ENCODE data around the gene GRN. TPM values are rescaled to one million over a fixed set of nuclear protein-coding genes. Genes with fewer than 3 reads are reported as not detected.

Gene GRN
- total RNA-seq, 1 donor: 241 TPM

DNA sequence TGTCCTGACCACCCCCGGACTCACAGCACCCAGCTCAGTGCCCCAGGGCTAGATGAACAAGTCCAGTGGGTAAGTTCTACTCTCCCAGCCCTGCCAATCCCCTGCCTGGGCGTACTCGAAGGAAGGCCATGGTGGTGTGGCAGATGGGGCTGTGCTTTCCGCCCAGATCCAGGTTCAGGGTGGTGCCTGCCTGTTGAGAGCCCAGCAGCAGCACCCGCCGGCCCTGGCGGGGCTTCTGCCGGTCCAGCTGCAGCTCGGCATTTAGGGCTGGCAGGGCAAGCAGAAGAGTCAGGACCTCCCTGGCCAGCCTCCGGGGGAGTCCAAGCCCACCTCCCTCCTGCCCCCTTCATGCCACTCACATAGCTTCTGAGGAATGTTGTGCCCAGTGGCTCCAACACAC, 34.8 kb downstream of the GRN start:
- TF ChIP-seq, protein P1, sequence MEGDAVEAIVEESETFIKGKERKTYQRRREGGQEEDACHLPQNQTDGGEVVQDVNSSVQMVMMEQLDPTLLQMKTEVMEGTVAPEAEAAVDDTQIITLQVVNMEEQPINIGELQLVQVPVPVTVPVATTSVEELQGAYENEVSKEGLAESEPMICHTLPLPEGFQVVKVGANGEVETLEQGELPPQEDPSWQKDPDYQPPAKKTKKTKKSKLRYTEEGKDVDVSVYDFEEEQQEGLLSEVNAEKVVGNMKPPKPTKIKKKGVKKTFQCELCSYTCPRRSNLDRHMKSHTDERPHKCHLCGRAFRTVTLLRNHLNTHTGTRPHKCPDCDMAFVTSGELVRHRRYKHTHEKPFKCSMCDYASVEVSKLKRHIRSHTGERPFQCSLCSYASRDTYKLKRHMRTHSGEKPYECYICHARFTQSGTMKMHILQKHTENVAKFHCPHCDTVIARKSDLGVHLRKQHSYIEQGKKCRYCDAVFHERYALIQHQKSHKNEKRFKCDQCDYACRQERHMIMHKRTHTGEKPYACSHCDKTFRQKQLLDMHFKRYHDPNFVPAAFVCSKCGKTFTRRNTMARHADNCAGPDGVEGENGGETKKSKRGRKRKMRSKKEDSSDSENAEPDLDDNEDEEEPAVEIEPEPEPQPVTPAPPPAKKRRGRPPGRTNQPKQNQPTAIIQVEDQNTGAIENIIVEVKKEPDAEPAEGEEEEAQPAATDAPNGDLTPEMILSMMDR (IDR thresholded peaks at IDR 0.05; ENCODE audit: insufficient read depth, low read length): no peak
- DNase-seq (ENCODE audit: low read depth): no peak
- H3K4me3 ChIP-seq (ENCODE audit: low read depth, low read length): no peak overlapping the region

DNA sequence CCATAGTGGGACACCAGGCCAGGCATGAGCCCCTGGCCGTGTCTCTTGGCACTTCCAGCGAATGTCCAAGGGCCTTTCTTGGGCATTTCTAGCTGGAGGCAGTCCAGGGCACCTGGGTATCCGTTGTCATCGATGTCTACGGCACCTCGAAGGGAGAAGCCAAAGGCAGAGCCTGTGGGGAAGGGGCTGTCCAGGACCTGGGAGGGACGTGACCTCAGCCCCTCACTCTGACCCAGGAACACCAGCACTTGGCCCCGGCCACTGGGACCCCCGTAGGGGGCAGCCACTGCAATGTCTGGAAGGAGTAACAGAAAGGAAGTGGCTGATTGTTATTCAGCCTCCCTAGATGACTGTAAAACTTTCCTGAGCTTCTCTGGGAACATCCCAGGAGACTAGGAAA, 35.7 kb downstream of the GRN start:
- no peak overlapping the region for H3K4me3 ChIP-seq (ENCODE audit: low read depth, low read length)
- TF ChIP-seq, protein P1 (IDR thresholded peaks at IDR 0.05; ENCODE audit: insufficient read depth, low read length): no peak
- no peak for DNase-seq (ENCODE audit: low read depth)

DNA sequence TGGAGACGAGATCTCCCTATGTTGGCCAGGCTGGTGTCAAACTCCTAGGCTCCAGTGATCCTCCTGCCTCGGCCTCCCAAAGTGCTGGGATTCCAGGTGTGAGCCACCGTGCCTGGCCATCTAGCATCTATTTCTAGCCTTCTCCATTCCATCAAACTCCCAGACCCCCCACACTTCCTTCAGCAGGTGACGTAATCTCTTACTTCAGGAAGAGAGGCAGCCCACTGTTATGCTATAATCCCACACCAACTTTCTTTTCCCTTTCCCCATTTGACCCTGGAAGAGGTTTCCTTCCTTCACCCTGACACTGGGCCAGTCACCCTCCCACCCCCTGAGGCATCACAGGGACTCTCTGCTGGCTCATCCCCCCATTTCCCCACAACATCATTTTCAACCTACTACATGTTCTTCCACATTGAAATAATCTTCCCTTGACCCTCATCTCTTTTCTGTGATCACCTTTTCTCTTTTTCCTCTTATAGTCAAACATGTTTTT, 36.8 kb downstream of the GRN start:
- H3K4me3 ChIP-seq (ENCODE audit: low read depth, low read length): no peak overlapping the region
- TF ChIP-seq, protein P1 (IDR thresholded peaks at IDR 0.05; ENCODE audit: insufficient read depth, low read length): no peak
- no peak for DNase-seq (ENCODE audit: low read depth)

DNA sequence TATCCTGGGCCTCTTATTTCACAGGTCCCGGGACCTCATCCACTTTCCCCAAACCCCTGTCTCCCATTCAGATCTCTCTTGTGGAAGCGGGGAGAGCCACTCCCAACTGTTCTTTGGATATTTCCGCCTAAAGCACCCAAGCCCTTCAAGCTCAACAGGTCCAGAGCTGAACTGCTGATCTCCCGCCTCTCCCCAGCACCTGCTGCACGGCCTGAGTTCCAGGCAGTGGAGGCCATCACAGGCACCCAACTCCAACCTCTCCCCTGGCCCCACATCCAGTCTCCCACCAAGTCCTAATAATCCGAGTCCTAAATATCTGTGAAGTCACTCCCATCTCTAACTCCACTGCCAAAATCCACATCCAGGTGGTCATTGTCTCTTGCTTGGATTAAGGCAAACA, 37.8 kb downstream of the GRN start:
- TF ChIP-seq, protein P1 (IDR thresholded peaks at IDR 0.05; ENCODE audit: insufficient read depth, low read length): no peak
- DNase-seq (ENCODE audit: low read depth): no peak
- no peak overlapping the region for H3K4me3 ChIP-seq (ENCODE audit: low read depth, low read length)

DNA sequence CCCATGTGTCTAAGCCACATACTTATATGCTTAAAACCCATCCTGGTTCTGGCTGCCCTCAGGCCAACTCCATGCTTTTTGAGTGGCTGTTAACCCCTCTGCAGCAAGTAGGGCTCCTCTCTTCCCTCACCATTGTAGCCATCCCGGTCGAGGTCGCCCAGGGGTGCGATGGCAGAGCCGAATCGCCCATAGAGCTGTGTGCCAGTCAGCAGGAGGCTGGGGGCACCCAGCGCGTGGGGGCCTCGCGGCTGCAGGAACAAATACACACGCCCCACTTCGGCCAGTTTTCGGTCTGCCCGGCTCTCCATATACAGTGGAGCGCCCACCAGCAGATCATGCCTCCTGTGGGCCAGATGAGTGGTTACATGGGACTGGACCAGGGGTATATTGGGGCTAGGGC, 38.3 kb downstream of the GRN start:
- no peak overlapping the region for H3K4me3 ChIP-seq (ENCODE audit: low read depth, low read length)
- DNase-seq (ENCODE audit: low read depth): no peak
- TF ChIP-seq, protein P1 (IDR thresholded peaks at IDR 0.05; ENCODE audit: insufficient read depth, low read length): no peak

DNA sequence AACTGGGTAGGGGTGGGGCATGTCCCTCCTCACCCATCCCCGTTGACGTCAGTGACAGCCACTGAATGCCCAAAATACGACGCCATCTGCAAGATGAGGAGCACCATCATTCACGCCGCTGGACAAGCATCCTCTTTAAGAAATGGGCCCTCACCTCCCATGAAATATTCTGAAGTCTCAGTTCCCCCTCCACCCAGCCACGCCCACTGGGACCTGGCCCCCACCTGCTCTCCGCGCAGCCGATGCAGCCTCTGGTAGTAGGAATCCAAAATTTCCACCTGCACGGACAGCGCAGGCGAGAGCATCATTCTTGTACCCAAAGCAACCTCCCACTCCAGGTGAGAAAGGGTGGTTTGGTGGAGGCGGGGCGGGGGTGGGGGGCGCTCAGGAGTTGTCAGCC, 38.8 kb downstream of the GRN start:
- H3K4me3 ChIP-seq (ENCODE audit: low read depth, low read length): no peak overlapping the region
- TF ChIP-seq, protein P1 (IDR thresholded peaks at IDR 0.05; ENCODE audit: insufficient read depth, low read length): no peak
- DNase-seq (ENCODE audit: low read depth): no peak

DNA sequence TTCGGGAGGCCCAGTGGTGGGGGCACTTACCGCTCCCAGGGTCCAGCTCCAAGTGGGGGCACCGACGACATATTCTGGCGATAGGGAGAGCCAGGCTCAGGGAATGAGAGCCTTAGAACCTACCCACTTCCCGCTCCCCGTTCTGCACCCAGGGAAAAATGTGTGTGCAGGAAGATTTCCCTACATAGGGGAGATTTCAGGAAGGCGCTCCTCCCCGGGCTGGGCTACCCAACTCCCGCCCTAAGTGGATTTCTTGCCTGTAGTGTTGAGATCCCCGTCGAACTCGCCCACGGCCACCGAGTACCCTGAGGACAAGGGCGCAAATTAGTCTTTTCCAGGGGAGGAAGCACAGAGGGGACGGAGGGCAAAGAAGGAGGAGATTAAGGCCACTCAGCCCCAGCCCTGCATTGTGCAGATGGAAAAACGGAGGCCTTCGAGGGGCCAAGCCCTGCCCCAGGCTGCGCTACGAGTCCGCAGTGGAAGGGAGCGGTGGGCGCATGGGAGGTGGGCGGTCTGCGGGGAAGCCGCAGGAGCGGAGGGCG, 39.2 kb downstream of the GRN start:
- no peak for DNase-seq (ENCODE audit: low read depth)
- TF ChIP-seq, protein P1 (IDR thresholded peaks at IDR 0.05; ENCODE audit: insufficient read depth, low read length): no peak
- no peak overlapping the region for H3K4me3 ChIP-seq (ENCODE audit: low read depth, low read length)

All from fibroblast of the aortic adventitia (primary cell).